Esophagus squamous epithelium (tissue), 5 donors: Measurements from ENCODE around the gene GALNT4. TPM values are rescaled to one million over a fixed set of nuclear protein-coding genes. Genes with fewer than 3 reads are reported as not detected.

Experiments
- DNase-seq: peaks from one replicate; lab custom pipeline; 2025; lab: John Stamatoyannopoulos, UW
- H3K27ac ChIP-seq, 4 donors: fragments of 200-600 bp; sonication (generic); one replicate each; pipeline ENCODE4 v1.5.1; 2016 to 2019; ENCODE audit warnings: mild to moderate bottlenecking in 1 of 4
- H3K27me3 ChIP-seq, 4 donors: fragments of 200-600 bp; sonication (generic); 1 replicate in 3 of 4; 2 replicates in 1 of 4; pipeline versions ENCODE4 v1.5.1 to v1.6.0; 2017 to 2021; ENCODE audit warnings: antibody characterized with exemption in 1 of 4
- H3K36me3 ChIP-seq, 3 donors: fragments of 200-600 bp; sonication (generic); one replicate each; pipeline ENCODE4 v1.5.1; 2016 to 2019
- H3K4me1 ChIP-seq, 3 donors: fragments of 200-600 bp; sonication (generic); one replicate each; pipeline ENCODE4 v1.5.1; 2017 to 2019
- H3K4me3 ChIP-seq, 4 donors: fragments of 200-600 bp; sonication (generic); 1 replicate in 3 of 4; 2 replicates in 1 of 4; pipeline ENCODE4 v1.5.1; 2016 to 2019; ENCODE audit warnings: mild to moderate bottlenecking in 2 of 4, moderate library complexity in 1 of 4
- H3K9me3 ChIP-seq, 3 donors: fragments of 200-600 bp; sonication (generic); one replicate each; pipeline ENCODE4 v1.5.1; 2016 to 2019
- POLR2A ChIP-seq, 4 donors: fragments of 450-650 bp; IDR thresholded peaks; one replicate each; pipeline ENCODE4 v1.6.1; 2017; ENCODE audit warnings: antibody characterized with exemption in 4 of 4, mild to moderate bottlenecking in 4 of 4, moderate library complexity in 3 of 4
- WGBS, 2 donors: methylation state at CpG; one replicate each; pipeline ENCODE4 v1.1.5; 2018; 5-methylcytosine and 5-hydroxymethylcytosine counted together
- intact Hi-C: fragments of 100-400 bp; cut with DNase I; formaldehyde crosslinking; loops from one replicate; pipeline ENCODE4 v1.15.0; 2022
- total RNA-seq, 4 donors: library from RNA; depleted of rRNA; stranded (reverse); fragments of >200 nt; gene quantifications; one replicate each; pipeline ENCODE4 v1.1.0, GENCODE V29; 2016
- TF ChIP-seq, protein P1 (sequence below), 6 experiments: fragments of 450-650 bp in 4 of 6; fragments of 200-600 bp in 2 of 6; sonication (generic) in 2 of 6; IDR thresholded peaks; one replicate each; pipeline ENCODE4 v1.5.1; 2016 to 2019; ENCODE audit warnings: antibody characterized with exemption in 6 of 6, mild to moderate bottlenecking in 4 of 6, moderate library complexity in 4 of 6
- donor health status: DM: yes; HTN: yes; CAD: no.

Gene GALNT4
- total RNA-seq, 4 donors from 2014 or later: 3.9 to 6.8 (median 5.4) TPM

DNA sequence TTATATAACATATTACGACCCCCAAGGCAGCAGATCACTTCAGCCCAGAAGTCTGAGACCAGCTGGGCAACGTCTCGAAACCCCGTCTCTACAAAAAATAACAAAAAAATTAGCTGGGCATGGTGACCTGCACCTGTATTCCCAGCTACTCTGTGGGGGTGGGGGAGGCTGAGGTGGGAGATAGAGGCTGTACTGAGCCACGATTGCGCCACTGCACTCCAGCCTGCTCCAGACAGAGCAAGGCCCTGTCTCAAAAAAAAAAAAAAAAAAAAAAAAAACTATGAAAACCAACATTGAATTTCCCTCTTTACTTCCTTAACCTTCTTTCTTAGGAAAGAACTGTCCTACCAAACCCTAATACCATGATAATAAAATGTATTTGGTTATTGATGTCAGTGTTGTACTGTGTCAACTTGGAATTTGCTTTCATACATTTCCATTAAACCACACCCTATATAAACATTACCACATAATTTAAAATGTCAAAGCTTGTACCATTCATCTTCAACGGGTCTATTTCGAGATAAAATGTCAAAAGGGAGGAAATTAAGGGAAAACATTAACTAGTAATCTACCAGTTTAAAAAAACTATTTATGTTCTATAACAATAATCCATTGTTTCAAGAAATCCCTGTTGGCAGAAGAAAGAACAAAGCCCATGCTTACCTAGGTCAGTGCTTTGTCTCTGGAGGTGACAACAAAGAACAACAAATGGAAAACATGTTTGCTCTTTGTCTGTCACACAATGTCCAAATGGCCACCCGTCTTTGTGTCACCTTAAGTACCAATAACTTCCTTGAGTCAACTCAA, 17.4 kb downstream of the GALNT4 start:
- intact Hi-C loops: no loop called here
- TF ChIP-seq, protein P1, sequence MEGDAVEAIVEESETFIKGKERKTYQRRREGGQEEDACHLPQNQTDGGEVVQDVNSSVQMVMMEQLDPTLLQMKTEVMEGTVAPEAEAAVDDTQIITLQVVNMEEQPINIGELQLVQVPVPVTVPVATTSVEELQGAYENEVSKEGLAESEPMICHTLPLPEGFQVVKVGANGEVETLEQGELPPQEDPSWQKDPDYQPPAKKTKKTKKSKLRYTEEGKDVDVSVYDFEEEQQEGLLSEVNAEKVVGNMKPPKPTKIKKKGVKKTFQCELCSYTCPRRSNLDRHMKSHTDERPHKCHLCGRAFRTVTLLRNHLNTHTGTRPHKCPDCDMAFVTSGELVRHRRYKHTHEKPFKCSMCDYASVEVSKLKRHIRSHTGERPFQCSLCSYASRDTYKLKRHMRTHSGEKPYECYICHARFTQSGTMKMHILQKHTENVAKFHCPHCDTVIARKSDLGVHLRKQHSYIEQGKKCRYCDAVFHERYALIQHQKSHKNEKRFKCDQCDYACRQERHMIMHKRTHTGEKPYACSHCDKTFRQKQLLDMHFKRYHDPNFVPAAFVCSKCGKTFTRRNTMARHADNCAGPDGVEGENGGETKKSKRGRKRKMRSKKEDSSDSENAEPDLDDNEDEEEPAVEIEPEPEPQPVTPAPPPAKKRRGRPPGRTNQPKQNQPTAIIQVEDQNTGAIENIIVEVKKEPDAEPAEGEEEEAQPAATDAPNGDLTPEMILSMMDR (IDR thresholded peaks at IDR 0.05): no peak
- no peak for TF ChIP-seq POLR2A (IDR thresholded peaks at IDR 0.05)
- Histone ChIP-seq H3K27me3 (no peaks in the 10 kb centered on the region), H3K4me3 (no peak overlapping the region), H3K36me3 (no peaks in the 10 kb centered on the region), H3K4me1 (peaks cover 0 to 4% (median 0%) of the 10 kb centered on the region in 3 donors), H3K27ac (no peak overlapping the region), H3K9me3 (no peaks in the 10 kb centered on the region)
- no peak for DNase-seq
- WGBS, 2 donors: 65 to 73% methylated on average over 9 of the region's 9 CpGs

DNA sequence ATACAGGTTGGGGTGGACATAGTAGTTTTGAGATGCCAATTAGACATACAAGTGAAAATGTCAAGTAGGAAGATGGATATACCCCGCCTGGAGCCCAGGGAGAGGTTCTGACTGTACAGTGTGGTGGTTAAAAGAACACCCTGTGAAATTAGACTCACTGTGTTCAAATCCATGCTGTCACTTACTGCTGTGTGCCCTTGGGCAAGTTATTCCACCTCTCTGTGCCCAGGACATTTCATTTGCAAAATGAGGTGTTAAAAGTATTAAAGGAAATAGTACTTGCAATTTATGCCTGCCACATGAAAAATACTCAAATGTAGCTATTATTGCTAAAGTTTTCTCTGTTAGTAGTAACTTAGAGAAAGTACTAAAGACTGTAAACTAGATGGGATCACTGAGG, 18.5 kb downstream of the GALNT4 start:
- WGBS, 2 donors: 0 to 47% methylated on average over 1 of the region's 1 CpG
- Histone ChIP-seq H3K27ac (no peak overlapping the region), H3K4me3 (no peak overlapping the region), H3K4me1 (peaks cover 0 to 4% (median 0%) of the 10 kb centered on the region in 3 donors), H3K9me3 (no peaks in the 10 kb centered on the region), H3K27me3 (no peaks in the 10 kb centered on the region), H3K36me3 (no peaks in the 10 kb centered on the region)
- DNase-seq: no peak
- intact Hi-C loops: no loop called here
- TF ChIP-seq, protein P1 (IDR thresholded peaks at IDR 0.05): no peak
- no peak for TF ChIP-seq POLR2A (IDR thresholded peaks at IDR 0.05)

DNA sequence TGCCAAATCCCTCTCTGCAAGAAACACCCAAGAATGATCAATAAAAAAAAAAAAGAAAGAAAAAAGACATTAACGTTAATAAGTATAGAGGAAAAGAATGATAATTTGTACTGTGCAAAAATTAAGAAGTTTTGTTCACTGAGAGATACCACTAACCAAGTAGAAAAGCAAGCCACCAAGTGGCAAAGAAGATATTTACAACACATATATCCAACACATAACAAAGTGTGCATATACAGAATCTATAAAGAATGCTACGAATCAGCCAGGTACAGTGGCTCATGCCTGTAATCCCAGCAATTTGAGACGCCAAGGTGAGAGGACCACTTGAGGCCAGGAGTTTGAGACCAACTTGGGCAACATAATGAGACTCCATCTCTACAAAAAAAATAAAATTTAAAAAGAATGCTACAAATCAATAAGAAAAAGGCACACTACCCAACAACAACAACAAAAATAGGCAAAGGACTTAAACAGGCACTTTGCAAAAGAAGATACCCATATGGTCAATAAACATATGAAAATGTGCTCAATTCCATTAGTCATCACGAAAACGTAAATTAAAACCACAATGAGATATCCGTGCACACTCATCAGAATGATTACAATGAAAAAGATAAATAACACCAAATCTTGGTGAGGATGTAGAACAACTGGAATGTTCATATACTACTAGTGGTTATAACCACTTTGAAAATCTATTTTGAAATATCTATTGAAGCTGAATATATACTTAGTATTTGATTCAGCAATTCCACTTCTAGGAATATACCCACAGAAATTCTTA, 19.8 kb downstream of the GALNT4 start:
- H3K36me3 ChIP-seq: peaks cover 0 to 4% (median 0%) of the 10 kb centered on the region in 3 donors
- no peak overlapping the region for H3K4me3 ChIP-seq
- no peaks in the 10 kb centered on the region for H3K9me3 ChIP-seq
- H3K4me1 ChIP-seq: peaks cover 0 to 4% (median 0%) of the 10 kb centered on the region in 3 donors
- intact Hi-C loops: no loop called here
- no peak for TF ChIP-seq POLR2A (IDR thresholded peaks at IDR 0.05)
- TF ChIP-seq, protein P1 (IDR thresholded peaks at IDR 0.05): no peak
- H3K27me3 ChIP-seq: no peaks in the 10 kb centered on the region
- 82 to 91% methylated on average over 6 of the region's 6 CpGs for WGBS, 2 donors
- DNase-seq: no peak
- no peak overlapping the region for H3K27ac ChIP-seq

DNA sequence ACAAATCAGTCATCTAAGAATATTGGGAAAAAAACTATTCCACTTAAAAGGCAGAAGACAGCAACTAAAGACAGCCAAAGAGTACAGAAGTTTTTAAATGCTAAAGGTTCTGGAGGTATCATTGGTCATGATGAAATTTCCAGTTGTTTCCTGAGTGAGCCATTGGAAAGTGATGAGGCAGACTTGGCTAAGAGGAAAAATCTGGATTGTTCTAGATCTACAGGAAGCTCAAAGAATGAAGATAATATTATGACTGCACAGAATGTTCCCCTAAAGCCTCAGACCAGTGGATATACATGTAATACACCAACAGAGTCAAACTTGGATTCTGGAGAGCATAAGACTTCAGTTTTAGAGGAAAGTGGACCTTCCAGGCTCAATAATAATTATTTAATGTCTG, 22.8 kb downstream of the GALNT4 start:
- Histone ChIP-seq H3K4me3 (no peak overlapping the region), H3K27me3 (no peaks in the 10 kb centered on the region), H3K4me1 (no peaks in the 10 kb centered on the region), H3K36me3 (peaks cover 0 to 6% (median 0%) of the 10 kb centered on the region in 3 donors), H3K27ac (no peak overlapping the region), H3K9me3 (no peaks in the 10 kb centered on the region)
- intact Hi-C loops: no loop called here
- DNase-seq: no peak
- TF ChIP-seq, protein P1 (IDR thresholded peaks at IDR 0.05): no peak
- no peak for TF ChIP-seq POLR2A (IDR thresholded peaks at IDR 0.05)

DNA sequence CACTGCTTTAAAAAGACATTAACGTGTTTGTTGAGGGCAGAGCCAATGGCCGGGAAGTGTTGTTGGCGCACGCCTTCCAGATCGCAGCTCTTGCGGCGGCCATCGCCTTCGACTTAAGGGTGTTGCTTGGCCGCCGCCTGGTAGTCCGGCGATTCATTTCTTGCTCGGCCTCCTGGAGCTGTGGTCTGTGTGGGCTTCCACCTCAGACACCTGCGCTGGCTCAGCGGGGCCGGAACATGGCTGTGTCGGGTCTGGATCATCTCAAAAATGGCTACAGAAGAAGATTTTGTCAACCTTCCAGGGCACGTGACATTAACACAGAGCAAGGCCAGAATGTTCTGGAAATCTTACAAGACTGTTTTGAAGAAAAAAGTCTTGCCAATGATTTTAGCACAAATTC, 24.7 kb downstream of the GALNT4 start:
- Histone ChIP-seq H3K9me3 (no peaks in the 10 kb centered on the region), H3K27me3 (no peaks in the 10 kb centered on the region), H3K4me1 (no peaks in the 10 kb centered on the region), H3K36me3 (peaks cover 0 to 6% (median 0%) of the 10 kb centered on the region in 3 donors), H3K4me3 (no peak overlapping the region), H3K27ac (no peak overlapping the region)
- TF ChIP-seq, protein P1 (IDR thresholded peaks at IDR 0.05): no peak
- TF ChIP-seq POLR2A (IDR thresholded peaks at IDR 0.05): no peak
- DNase-seq: no peak
- 97% methylated on average over 10 to 16 of the region's 19 CpGs for WGBS, 2 donors
- intact Hi-C loops: no loop called here
